UCSD-AML1 (cell line): Measurements from ENCODE around the gene PLCB1.
"Not testable (repeated sequence)": the region's sequence is repeated elsewhere in the genome, so short reads cannot be mapped to it uniquely, and the experiment has no call there.

Experiments used
- DNase-seq: peaks from one replicate; lab custom pipeline; 2025; ENCODE audit not compliant: unreplicated experiment; lab: John Stamatoyannopoulos, UW

Gene PLCB1

GRCh38 chr20:8578161-8578865, 446.2 kb downstream of the PLCB1 start:
- DNase-seq: no peak

DNA sequence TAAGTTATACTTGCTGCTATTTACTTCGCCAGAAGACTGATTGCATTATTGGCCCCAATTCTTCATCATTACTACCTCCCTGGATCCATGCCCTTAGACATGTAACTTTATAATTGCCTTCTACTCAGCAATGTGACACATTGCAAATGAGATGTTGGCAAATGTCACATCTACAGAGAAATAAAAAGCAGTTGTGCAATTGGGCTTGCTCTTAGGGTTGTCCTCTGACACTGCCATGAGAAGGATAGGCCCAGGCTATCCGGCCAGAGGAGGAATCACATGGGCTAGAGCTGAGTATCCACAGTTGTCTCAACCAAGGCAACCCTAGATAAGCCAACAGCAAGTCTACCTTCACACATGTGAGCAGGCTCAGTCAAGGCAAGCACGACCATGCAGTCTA, 447.0 kb downstream of the PLCB1 start:
- no peak for DNase-seq

DNA sequence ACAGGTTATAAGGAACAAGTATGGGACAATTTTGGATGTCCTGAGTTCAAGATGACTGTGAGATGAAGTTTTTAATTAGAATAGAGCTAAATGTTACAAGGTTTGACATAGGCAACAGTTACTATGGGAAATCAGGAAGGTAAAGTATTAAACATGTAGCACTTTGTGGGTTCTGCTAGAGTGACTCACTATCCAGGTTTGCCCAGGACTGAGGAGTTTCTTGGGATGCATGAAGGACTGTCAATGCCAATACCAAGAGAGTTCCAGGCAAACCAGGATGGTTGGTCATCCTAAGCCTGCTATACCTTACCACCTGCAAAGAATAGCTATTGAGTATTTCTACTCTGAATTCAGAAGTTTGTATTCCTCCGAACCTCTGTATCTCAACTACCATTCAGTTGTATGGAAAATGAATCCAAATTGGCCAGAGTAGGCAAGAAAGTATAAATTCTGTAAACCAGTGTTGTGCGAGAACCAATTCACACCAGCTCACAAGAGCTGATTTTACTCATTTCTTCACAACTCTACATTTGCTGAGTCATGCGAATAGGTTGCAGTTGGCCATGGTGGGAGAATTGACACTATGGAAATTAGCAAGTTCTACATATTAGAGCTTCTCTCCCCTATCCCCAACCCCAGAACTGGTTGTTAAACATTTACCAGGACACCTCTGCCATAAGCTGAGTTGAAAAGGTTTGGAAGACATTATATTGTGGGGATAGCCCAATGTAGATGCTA, 449.5 kb downstream of the PLCB1 start:
- no peak for DNase-seq

GRCh38 chr20:8583012-8583565, 451.0 kb downstream of the PLCB1 start:
- DNase-seq: no peak

DNA sequence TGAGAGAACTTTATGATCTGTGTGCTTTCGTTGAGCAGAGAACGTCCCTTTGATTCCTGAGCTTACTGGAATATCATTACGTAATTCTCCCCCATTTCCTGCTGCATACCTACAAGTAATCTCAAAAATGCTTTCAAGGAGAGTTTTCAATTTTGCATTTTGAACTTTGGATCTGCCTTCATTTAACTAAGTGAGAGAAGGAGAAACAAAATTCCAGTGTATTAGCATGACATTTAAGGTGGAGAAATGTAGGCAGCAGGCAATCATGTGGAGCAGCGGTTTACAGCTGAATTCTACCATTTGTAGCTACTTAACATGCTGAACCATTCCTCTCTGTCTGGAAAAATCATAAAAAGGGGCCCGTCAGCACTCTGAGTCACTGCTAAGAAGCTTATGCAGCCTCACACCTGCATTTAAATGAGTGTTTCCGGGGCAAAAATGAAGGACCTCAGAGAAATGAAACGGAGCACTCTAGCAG, 451.5 kb downstream of the PLCB1 start:
- no peak for DNase-seq

GRCh38 chr20:8587251-8587650, 455.2 kb downstream of the PLCB1 start:
- no peak for DNase-seq

GRCh38 chr20:8587810-8588209, 455.7 kb downstream of the PLCB1 start:
- DNase-seq: no peak

- no peak for DNase-seq
Observed at GRCh38 chr20:8589956-8590355, 457.9 kb downstream of the PLCB1 start.

DNA sequence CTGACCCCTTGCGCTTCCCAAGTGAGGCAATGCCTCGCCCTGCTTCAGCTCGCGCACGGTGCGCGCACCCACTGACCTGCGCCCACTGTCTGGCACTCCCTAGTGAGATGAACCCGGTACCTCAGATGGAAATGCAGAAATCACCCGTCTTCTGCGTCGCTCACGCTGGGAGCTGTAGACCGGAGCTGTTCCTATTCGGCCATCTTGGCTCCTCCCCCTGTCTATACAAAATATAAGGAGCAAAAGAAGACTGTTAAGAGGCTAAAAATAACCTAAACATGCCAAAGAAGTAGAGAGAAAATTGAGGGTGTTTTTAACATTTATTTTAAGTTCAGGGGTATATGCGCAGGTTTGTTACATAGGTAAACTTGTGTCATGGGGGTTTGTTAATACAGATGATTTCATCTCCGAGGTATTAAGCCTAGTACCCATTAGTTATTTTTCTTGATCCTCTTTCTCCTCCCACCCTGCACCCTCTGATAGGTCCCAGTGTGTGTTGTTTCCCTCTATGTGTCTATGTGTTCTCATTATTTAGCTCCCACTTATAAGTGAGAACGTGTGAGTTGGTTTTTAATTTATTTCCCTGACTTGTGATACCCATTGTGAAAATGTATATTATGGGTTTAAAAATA, 469.0 kb downstream of the PLCB1 start:
- not testable (repeated sequence) for DNase-seq

- DNase-seq: no peak
Observed at GRCh38 chr20:8601542-8601912, 469.5 kb downstream of the PLCB1 start.

- no peak for DNase-seq
Observed at GRCh38 chr20:8602389-8603116, 470.5 kb downstream of the PLCB1 start.

DNA sequence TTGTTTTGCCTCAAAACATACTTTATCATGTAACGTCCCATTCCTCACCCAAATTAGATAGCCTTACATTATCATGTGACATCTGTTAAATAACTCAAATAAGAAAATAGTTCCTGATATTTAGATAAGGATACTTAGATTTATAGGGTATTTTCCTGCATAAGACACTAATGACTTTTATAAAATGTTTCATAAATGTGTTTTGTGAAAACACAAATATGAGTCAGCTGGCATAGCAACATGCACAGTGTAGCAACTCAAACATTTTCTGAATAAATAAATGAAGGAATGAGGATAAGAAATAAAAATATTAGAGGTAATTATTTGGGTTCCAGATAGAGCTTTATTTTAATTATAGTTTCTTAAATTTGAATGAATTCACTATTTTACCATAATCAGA, 476.4 kb downstream of the PLCB1 start:
- DNase-seq: no peak

- no peak for DNase-seq
Observed at GRCh38 chr20:8616792-8617191, 484.7 kb downstream of the PLCB1 start.

GRCh38 chr20:8621001-8621400, 488.9 kb downstream of the PLCB1 start:
- no peak for DNase-seq

DNA sequence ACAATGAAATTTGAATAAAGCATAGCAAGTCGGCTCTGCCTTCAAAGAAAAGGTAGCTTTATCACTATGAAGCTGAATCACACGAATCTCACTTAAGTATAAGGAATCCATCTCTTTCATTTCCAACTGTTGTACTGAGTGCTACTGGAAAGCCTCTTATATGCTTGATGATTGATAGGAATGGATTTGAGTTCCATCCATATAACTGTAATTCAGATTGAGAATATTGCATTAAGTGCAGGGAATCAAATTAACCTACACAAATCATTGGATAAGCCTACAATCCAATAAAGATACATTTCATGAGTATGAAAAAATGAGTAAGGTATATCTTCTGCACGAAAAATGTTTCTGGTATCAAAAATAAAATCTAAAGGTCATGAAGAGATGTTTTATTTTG, 492.0 kb downstream of the PLCB1 start:
- no peak for DNase-seq

DNA sequence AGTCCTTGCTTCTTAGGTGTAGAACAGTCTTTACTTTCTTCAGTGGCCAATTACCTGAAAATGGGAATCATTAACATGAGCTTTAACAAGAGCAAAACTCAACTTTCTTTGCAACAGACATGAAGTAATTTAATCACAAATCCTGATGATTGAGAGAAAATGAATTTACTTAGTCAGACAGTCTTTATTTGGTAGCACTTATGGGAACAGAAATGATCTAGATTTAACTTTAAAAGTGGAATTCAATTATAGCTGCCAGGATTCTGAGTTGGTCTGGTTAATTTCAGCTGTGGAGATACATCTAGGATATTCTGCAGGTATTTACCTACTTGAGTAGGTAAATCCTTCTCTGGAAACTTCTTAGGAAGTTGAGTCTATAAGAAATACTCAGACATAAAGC, 492.6 kb downstream of the PLCB1 start:
- DNase-seq: no peak

DNA sequence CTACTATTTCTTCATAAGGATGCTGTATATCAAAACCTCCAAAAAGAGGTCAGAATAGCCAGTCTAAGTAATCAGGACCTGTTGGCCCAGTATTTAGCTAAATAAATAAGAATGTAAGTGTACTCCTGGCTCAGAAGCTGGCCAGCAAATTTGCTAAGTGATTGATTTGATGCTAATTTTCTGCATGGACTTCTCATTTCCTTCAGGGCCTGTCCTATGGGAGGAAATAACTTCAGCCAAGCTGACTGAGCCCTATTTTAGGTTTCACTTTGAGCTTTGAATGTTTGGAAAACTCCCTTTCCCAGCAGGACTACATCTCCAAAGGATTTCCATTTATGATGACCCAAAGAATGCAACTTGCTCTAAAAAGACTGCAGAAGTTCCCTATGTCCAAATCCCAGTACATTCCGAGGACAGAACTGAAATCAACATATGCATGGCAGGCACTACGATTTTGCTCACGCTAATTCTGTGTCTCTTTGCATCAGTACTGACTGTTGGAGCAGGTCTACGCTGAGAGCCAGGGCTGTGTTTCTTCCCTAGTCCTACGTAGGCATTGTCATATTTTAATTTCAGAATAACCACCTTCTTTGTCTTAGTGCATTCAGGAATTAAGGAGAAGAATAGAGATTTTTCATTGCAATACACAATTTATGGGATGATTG, 495.4 kb downstream of the PLCB1 start:
- no peak for DNase-seq

GRCh38 chr20:8631271-8631670, 499.2 kb downstream of the PLCB1 start:
- no peak for DNase-seq

DNA sequence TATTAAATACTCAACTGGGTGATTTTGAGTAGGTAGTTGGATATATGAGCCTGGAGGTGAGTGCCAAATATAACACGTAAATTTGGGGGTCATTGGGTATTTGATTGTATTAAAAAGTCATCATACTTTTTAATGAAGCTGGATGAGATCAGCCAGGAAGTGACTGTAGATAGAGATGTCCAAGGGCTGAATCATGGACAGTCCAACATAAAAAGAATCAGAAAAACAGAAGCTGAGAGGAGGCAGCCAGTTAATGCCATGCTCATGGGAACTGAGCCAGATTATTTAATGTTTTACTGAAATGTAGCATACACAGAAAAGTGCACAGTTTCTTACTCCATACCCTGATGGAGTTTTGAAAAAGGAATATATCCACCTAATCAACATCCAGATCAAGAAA, 501.3 kb downstream of the PLCB1 start:
- DNase-seq: no peak

- no peak for DNase-seq
Observed at GRCh38 chr20:8635048-8635572, 503.0 kb downstream of the PLCB1 start.
